Uterus (tissue), 2 donors: ENCODE measurements around the gene FOXN1.

ENCODE experiments used
- POLR2A ChIP-seq, 2 donors: fragments of 450-650 bp; IDR thresholded peaks; one replicate each; pipeline ENCODE4 v1.6.1; 2016; ENCODE audit warnings: antibody characterized with exemption in 2 of 2, mild to moderate bottlenecking in 1 of 2, moderate library complexity in 1 of 2
- TF ChIP-seq, protein P1 (sequence below), 4 experiments: fragments of 200-600 bp in 2 of 4; fragments of 450-650 bp in 2 of 4; sonication (generic) in 2 of 4; IDR thresholded peaks; one replicate each; pipeline ENCODE4 v1.5.1; 2016 to 2019; ENCODE audit warnings: antibody characterized with exemption in 4 of 4, mild to moderate bottlenecking in 2 of 4, moderate library complexity in 1 of 4

- no peak for TF ChIP-seq POLR2A (IDR thresholded peaks at IDR 0.05)
- TF ChIP-seq, protein P1, sequence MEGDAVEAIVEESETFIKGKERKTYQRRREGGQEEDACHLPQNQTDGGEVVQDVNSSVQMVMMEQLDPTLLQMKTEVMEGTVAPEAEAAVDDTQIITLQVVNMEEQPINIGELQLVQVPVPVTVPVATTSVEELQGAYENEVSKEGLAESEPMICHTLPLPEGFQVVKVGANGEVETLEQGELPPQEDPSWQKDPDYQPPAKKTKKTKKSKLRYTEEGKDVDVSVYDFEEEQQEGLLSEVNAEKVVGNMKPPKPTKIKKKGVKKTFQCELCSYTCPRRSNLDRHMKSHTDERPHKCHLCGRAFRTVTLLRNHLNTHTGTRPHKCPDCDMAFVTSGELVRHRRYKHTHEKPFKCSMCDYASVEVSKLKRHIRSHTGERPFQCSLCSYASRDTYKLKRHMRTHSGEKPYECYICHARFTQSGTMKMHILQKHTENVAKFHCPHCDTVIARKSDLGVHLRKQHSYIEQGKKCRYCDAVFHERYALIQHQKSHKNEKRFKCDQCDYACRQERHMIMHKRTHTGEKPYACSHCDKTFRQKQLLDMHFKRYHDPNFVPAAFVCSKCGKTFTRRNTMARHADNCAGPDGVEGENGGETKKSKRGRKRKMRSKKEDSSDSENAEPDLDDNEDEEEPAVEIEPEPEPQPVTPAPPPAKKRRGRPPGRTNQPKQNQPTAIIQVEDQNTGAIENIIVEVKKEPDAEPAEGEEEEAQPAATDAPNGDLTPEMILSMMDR (IDR thresholded peaks at IDR 0.05), result no peak
Observed at GRCh38 chr17:28530250-28530649, 24.1 kb downstream of the FOXN1 start.
